Peyer's patch (tissue), 4 donors: ENCODE data around the gene TRAF2. TPM values are rescaled to one million over a fixed set of nuclear protein-coding genes. Genes with fewer than 3 reads are reported as not detected.

ENCODE experiments used
- DNase-seq, 3 donors: peaks; one replicate each; pipeline ENCODE4 v3.0.0-alpha.2; 2017 to 2019
- H3K27ac ChIP-seq, 4 donors: fragments of 200-600 bp; sonication (generic); one replicate each; pipeline ENCODE4 v1.5.1; 2016 to 2019
- H3K27me3 ChIP-seq, 2 donors: fragments of 200-600 bp; sonication (generic); one replicate each; pipeline ENCODE4 v1.5.1; 2019
- H3K36me3 ChIP-seq, 3 donors: fragments of 200-600 bp; sonication (generic); one replicate each; pipeline ENCODE4 v1.5.1; 2016 to 2019
- H3K4me1 ChIP-seq, 4 donors: fragments of 200-600 bp; sonication (generic); one replicate each; pipeline ENCODE4 v1.5.1; 2016 to 2019
- H3K4me3 ChIP-seq, 4 donors: fragments of 200-600 bp; sonication (generic); 1 replicate in 3 of 4; 2 replicates in 1 of 4; pipeline ENCODE4 v1.5.1; 2016 to 2019; ENCODE audit warnings: mild to moderate bottlenecking in 1 of 4
- H3K9me3 ChIP-seq, 4 donors: fragments of 200-600 bp; sonication (generic); one replicate each; pipeline ENCODE4 v1.5.1; 2016 to 2019; ENCODE audit warnings: mild to moderate bottlenecking in 1 of 4
- CTCF ChIP-seq, 6 experiments: fragments of 450-650 bp in 4 of 6; fragments of 200-600 bp in 2 of 6; sonication (generic) in 1 of 6; IDR thresholded peaks; one replicate each; pipeline ENCODE4 v1.5.1; 2017 to 2019; ENCODE audit warnings: antibody characterized with exemption in 6 of 6, mild to moderate bottlenecking in 3 of 6, moderate library complexity in 1 of 6
- POLR2A ChIP-seq, 2 donors: fragments of 450-650 bp; IDR thresholded peaks; one replicate each; pipeline ENCODE4 v1.5.1; 2017; ENCODE audit warnings: antibody characterized with exemption in 2 of 2, mild to moderate bottlenecking in 2 of 2, moderate library complexity in 2 of 2
- total RNA-seq, 4 donors: library from RNA; depleted of rRNA; stranded (reverse); fragments of >200 nt; gene quantifications; one replicate each; pipeline ENCODE4 v1.1.0, GENCODE V29; 2016

Gene TRAF2
- total RNA-seq, 4 donors from 2014 or later, result 17.5 to 75.1 (median 22.2) TPM

GRCh38 chr9:136952321-136952850 lies 66.1 kb downstream of the TRAF2 start:
- no peak for DNase-seq
- H3K9me3 ChIP-seq, result no peaks in the 10 kb centered on the region
- TF ChIP-seq POLR2A (IDR thresholded peaks at IDR 0.05), result no peak
- TF ChIP-seq CTCF (IDR thresholded peaks at IDR 0.05), result no peak
- no peaks in the 10 kb centered on the region for H3K36me3 ChIP-seq
- no peaks in the 10 kb centered on the region for H3K27me3 ChIP-seq
- H3K4me1 ChIP-seq, result peaks cover 0 to 24% (median 4%) of the 10 kb centered on the region in 4 donors
- no peak overlapping the region for H3K27ac ChIP-seq
- no peak overlapping the region for H3K4me3 ChIP-seq

- H3K9me3 ChIP-seq, result no peaks in the 10 kb centered on the region
- H3K4me3 ChIP-seq, result no peak overlapping the region
- H3K36me3 ChIP-seq, result no peaks in the 10 kb centered on the region
- TF ChIP-seq CTCF (IDR thresholded peaks at IDR 0.05), result no peak
- no peak for TF ChIP-seq POLR2A (IDR thresholded peaks at IDR 0.05)
- no peak for DNase-seq
- peaks cover 0 to 19% (median 4%) of the 10 kb centered on the region in 4 donors for H3K4me1 ChIP-seq
- no peak overlapping the region for H3K27ac ChIP-seq
- H3K27me3 ChIP-seq, result no peaks in the 10 kb centered on the region
Measured at GRCh38 chr9:136952876-136953770, 66.8 kb downstream of the TRAF2 start.

GRCh38 chr9:136953771-136954269 lies 67.5 kb downstream of the TRAF2 start:
- H3K9me3 ChIP-seq, result no peaks in the 10 kb centered on the region
- H3K27me3 ChIP-seq, result no peaks in the 10 kb centered on the region
- peaks cover 0 to 13% (median 4%) of the 10 kb centered on the region in 4 donors for H3K4me1 ChIP-seq
- no peak overlapping the region for H3K27ac ChIP-seq
- DNase-seq, result no peak
- no peaks in the 10 kb centered on the region for H3K36me3 ChIP-seq
- no peak for TF ChIP-seq CTCF (IDR thresholded peaks at IDR 0.05)
- TF ChIP-seq POLR2A (IDR thresholded peaks at IDR 0.05), result no peak
- H3K4me3 ChIP-seq, result no peak overlapping the region

GRCh38 chr9:136954270-136955083 lies 68.2 kb downstream of the TRAF2 start:
- no peaks in the 10 kb centered on the region for H3K9me3 ChIP-seq
- H3K36me3 ChIP-seq, result no peaks in the 10 kb centered on the region
- H3K4me3 ChIP-seq, result no peak overlapping the region
- no peak for DNase-seq
- H3K27ac ChIP-seq, result no peak overlapping the region
- TF ChIP-seq CTCF (IDR thresholded peaks at IDR 0.05) (no peak), POLR2A (IDR thresholded peaks at IDR 0.05) (no peak)
- H3K4me1 ChIP-seq, result peaks cover 0 to 8% (median 2%) of the 10 kb centered on the region in 4 donors
- no peaks in the 10 kb centered on the region for H3K27me3 ChIP-seq

- no peak overlapping the region for H3K27ac ChIP-seq
- TF ChIP-seq CTCF (IDR thresholded peaks at IDR 0.05) (no peak), POLR2A (IDR thresholded peaks at IDR 0.05) (no peak)
- no peaks in the 10 kb centered on the region for H3K27me3 ChIP-seq
- H3K9me3 ChIP-seq, result no peaks in the 10 kb centered on the region
- no peaks in the 10 kb centered on the region for H3K36me3 ChIP-seq
- no peak for DNase-seq
- peaks cover 0 to 4% (median 2%) of the 10 kb centered on the region in 4 donors for H3K4me1 ChIP-seq
- no peak overlapping the region for H3K4me3 ChIP-seq
Measured at GRCh38 chr9:136955202-136955942, 69.1 kb downstream of the TRAF2 start.
